C4-2B (cell line): ENCODE data around the gene SHROOM1.
A peak's percentile ranks its signal among the peaks of the same experiment; 100 is the strongest.

Experiments used
- H3K27ac ChIP-seq: fragments of 450-650 bp; 2 replicates; pipeline ENCODE4 v1.5.1; 2017
- CTCF ChIP-seq: fragments of 450-650 bp; conservative IDR thresholded peaks from 2 replicates; pipeline ENCODE4 v1.5.1; 2017; ENCODE audit warnings: mild to moderate bottlenecking
- ZFX ChIP-seq: fragments of 450-650 bp; IDR thresholded peaks from 2 replicates; pipeline ENCODE4 v1.6.1; 2017

The SHROOM1 gene

GRCh38 chr5:132871459-132872284 lies 41.2 kb upstream of the SHROOM1 start:
- H3K27ac ChIP-seq = no peak overlapping the region
- no peak for TF ChIP-seq CTCF
- no peak for TF ChIP-seq ZFX

GRCh38 chr5:132870801-132871200 lies 40.4 kb upstream of the SHROOM1 start:
- TF ChIP-seq CTCF (no peak), ZFX (no peak)
- no peak overlapping the region for H3K27ac ChIP-seq

- TF ChIP-seq CTCF (no peak), ZFX (no peak)
- H3K27ac ChIP-seq = no peak overlapping the region
Observed at GRCh38 chr5:132868754-132869153, 38.3 kb upstream of the SHROOM1 start.

GRCh38 chr5:132867046-132867451 lies 36.6 kb upstream of the SHROOM1 start:
- H3K27ac ChIP-seq = peak overlapping the region; percentile 92
- no peak for TF ChIP-seq CTCF
- TF ChIP-seq ZFX = no peak; the same call in 1 of the 2 replicates

GRCh38 chr5:132866342-132867045 lies 36.0 kb upstream of the SHROOM1 start, which contains the start of the genes GDF9 and UQCRQ:
TSS of gene GDF9 (minus strand) at chr5:132866469. CDS start at chr5:132864533, 1,936 bp downstream.
TSS of gene UQCRQ (plus strand) at chr5:132866642. CDS start at chr5:132866882, 240 bp downstream.
- TF ChIP-seq CTCF (peak; percentile 35), ZFX (peak; percentile 86)
- H3K27ac ChIP-seq = peak within 1 kb of the TSS; percentile 92

GRCh38 chr5:132865668-132866341 lies 35.4 kb upstream of the SHROOM1 start:
- no peak for TF ChIP-seq CTCF
- TF ChIP-seq ZFX = no peak
- H3K27ac ChIP-seq = peak overlapping the region; percentile 92
